Smooth muscle cell (in vitro differentiated cells): ENCODE measurements around the gene ZBTB25. TPM values are rescaled to one million over a fixed set of nuclear protein-coding genes. Genes with fewer than 3 reads are reported as not detected.

Experiments used
- DNase-seq: peaks from one replicate; lab custom pipeline; 2025; ENCODE audit not compliant: unreplicated experiment; lab: John Stamatoyannopoulos, UW
- H2AFZ ChIP-seq: fragments of 200-600 bp; sonication (generic); 2 replicates; pipeline ENCODE4 v1.6.0; 2016; ENCODE audit warnings: antibody characterized with exemption, low read depth, mild to moderate bottlenecking
- H3F3A ChIP-seq: fragments of 200-600 bp; sonication (generic); 2 replicates; pipeline ENCODE4 v1.6.0; 2017; ENCODE audit warnings: antibody characterized with exemption, low read depth
- H3K27ac ChIP-seq: fragments of 200-600 bp; sonication (generic); 2 replicates; pipeline ENCODE4 v1.5.1; 2016; ENCODE audit warnings: low read depth, mild to moderate bottlenecking
- H3K27me3 ChIP-seq: fragments of 200-600 bp; sonication (generic); 2 replicates; pipeline ENCODE4 v1.6.1; 2016; ENCODE audit warnings: low read depth, mild to moderate bottlenecking
- H3K36me3 ChIP-seq: fragments of 200-600 bp; sonication (generic); 2 replicates; pipeline ENCODE4 v1.5.1; 2016; ENCODE audit warnings: low read depth
- H3K4me1 ChIP-seq: fragments of 200-600 bp; sonication (generic); 2 replicates; pipeline ENCODE4 v1.5.1; 2016; ENCODE audit warnings: low read depth
- H3K4me2 ChIP-seq: fragments of 200-600 bp; sonication (generic); 2 replicates; pipeline ENCODE4 v1.6.0; 2016; ENCODE audit warnings: mild to moderate bottlenecking
- H3K4me3 ChIP-seq: fragments of 200-600 bp; sonication (generic); 2 replicates; pipeline ENCODE4 v1.5.1; 2016; ENCODE audit warnings: mild to moderate bottlenecking
- H3K79me2 ChIP-seq: fragments of 200-600 bp; sonication (generic); 2 replicates; pipeline ENCODE4 v1.6.0; 2016; ENCODE audit warnings: low read depth, mild to moderate bottlenecking
- H3K9ac ChIP-seq: fragments of 200-600 bp; sonication (generic); 2 replicates; pipeline ENCODE4 v1.6.0; 2016; ENCODE audit warnings: low read depth
- H3K9me3 ChIP-seq: fragments of 200-600 bp; sonication (generic); replicated peaks from 2 replicates; pipeline ENCODE4 v1.5.1; 2016; ENCODE audit warnings: low read depth
- H4K20me1 ChIP-seq: fragments of 200-600 bp; sonication (generic); 2 replicates; pipeline ENCODE4 v1.6.0; 2016; ENCODE audit warnings: low read depth
- WGBS: methylation state at CpG from one replicate; pipeline ENCODE4 v1.1.7; 2016; ENCODE audit warnings: low lambda C conversion rate; 5-methylcytosine and 5-hydroxymethylcytosine counted together
- polyA plus RNA-seq: library from polyadenylated mRNA; unstranded; fragments of >200 nt; fragmentation: Nextera tagmentation; extraction: Ambion mirVana; gene quantifications from 2 replicates; pipeline ENCODE4 v1.2.1, GENCODE V29; 2016
- total RNA-seq: library from RNA; depleted of rRNA; stranded (reverse); fragments of >200 nt; gene quantifications from 2 replicates; pipeline ENCODE4 v1.2.3, GENCODE V29; 2014
- TF ChIP-seq, protein P1 (sequence below): fragments of 200-600 bp; sonication (generic); IDR thresholded peaks from 2 replicates; pipeline ENCODE4 v1.5.1; 2017; ENCODE audit warnings: borderline replicate concordance, mild to moderate bottlenecking, antibody characterized with exemption; ENCODE audit not compliant: insufficient read depth, poor library complexity, severe bottlenecking

The ZBTB25 gene
- total and polyA plus RNA-seq, 2 experiments from 2014 or later, result 6.9 to 12.5 TPM

GRCh38 chr14:64536488-64537245, 33.0 kb upstream of the ZBTB25 start:
- Histone ChIP-seq H3K79me2 (no peaks in the 10 kb centered on the region), H3K9me3 (no peaks in the 10 kb centered on the region), H3K4me2 (peak overlapping the region; percentile 45), H3K36me3 (no peaks in the 10 kb centered on the region), H3F3A (peaks cover 25% of the 10 kb centered on the region), H3K4me3 (no peak overlapping the region), H3K27me3 (no peaks in the 10 kb centered on the region), H3K4me1 (peaks cover 12% of the 10 kb centered on the region), H2AFZ (no peak overlapping the region), H3K9ac (no peak overlapping the region), H4K20me1 (no peaks in the 10 kb centered on the region), H3K27ac (peak overlapping the region; percentile 60)
- 32% methylated on average over 4 of the region's 4 CpGs for WGBS
- no peak for DNase-seq
- TF ChIP-seq, protein P1, sequence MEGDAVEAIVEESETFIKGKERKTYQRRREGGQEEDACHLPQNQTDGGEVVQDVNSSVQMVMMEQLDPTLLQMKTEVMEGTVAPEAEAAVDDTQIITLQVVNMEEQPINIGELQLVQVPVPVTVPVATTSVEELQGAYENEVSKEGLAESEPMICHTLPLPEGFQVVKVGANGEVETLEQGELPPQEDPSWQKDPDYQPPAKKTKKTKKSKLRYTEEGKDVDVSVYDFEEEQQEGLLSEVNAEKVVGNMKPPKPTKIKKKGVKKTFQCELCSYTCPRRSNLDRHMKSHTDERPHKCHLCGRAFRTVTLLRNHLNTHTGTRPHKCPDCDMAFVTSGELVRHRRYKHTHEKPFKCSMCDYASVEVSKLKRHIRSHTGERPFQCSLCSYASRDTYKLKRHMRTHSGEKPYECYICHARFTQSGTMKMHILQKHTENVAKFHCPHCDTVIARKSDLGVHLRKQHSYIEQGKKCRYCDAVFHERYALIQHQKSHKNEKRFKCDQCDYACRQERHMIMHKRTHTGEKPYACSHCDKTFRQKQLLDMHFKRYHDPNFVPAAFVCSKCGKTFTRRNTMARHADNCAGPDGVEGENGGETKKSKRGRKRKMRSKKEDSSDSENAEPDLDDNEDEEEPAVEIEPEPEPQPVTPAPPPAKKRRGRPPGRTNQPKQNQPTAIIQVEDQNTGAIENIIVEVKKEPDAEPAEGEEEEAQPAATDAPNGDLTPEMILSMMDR, result no peak

GRCh38 chr14:64531567-64531966, 27.9 kb upstream of the ZBTB25 start:
- 98% methylated on average over 2 of the region's 2 CpGs for WGBS
- Histone ChIP-seq H3K4me3 (no peak overlapping the region), H3K4me2 (no peak overlapping the region), H3K27me3 (no peaks in the 10 kb centered on the region), H4K20me1 (peaks cover 8% of the 10 kb centered on the region), H3K79me2 (peaks cover 7% of the 10 kb centered on the region), H3F3A (peaks cover 24% of the 10 kb centered on the region), H3K4me1 (peaks cover 3% of the 10 kb centered on the region), H3K36me3 (no peaks in the 10 kb centered on the region), H3K9me3 (no peaks in the 10 kb centered on the region), H3K27ac (no peak overlapping the region), H2AFZ (no peak overlapping the region), H3K9ac (no peak overlapping the region)
- TF ChIP-seq, protein P1, result no peak
- DNase-seq, result no peak

DNA sequence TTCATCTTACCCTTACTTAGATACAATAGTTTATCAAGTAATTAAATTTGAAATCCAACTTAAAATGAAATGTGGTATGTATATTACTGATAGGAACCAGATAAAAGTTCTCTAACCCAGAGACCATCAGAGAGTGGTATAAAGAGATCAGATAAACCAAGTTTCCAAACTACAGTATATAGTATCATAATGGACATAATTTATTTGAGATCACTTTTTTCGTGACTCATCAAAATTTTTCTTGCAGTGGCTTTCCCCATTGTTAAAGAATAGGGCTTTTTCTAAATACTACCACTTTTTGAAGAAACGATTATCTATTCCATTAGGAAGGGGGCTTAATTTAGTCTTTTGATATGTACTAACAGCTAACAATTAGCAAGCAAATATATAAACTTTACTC, 21.7 kb upstream of the ZBTB25 start:
- peaks cover 40% of the 10 kb centered on the region for H3F3A ChIP-seq
- no peaks in the 10 kb centered on the region for H3K9me3 ChIP-seq
- H3K27me3 ChIP-seq, result no peaks in the 10 kb centered on the region
- H3K36me3 ChIP-seq, result peaks cover 5% of the 10 kb centered on the region
- 99% methylated on average over 2 of the region's 2 CpGs for WGBS
- H3K79me2 ChIP-seq, result peaks cover 63% of the 10 kb centered on the region
- no peak overlapping the region for H3K9ac ChIP-seq
- TF ChIP-seq, protein P1, result no peak
- H3K4me2 ChIP-seq, result no peak overlapping the region
- H3K4me1 ChIP-seq, result no peaks in the 10 kb centered on the region
- no peak overlapping the region for H3K27ac ChIP-seq
- no peak overlapping the region for H2AFZ ChIP-seq
- no peak overlapping the region for H3K4me3 ChIP-seq
- H4K20me1 ChIP-seq, result peaks cover 58% of the 10 kb centered on the region
- DNase-seq, result no peak
